NCI-H1092 (cell line): ENCODE measurements around the gene RBM46.
"Not testable (repeated sequence)": the region's sequence is repeated elsewhere in the genome, so short reads cannot be mapped to it uniquely, and the experiment has no call there.

Experiments
- DNase-seq: peaks from one replicate; lab custom pipeline; 2025; lab: John Stamatoyannopoulos, UW

RBM46 gene

DNA sequence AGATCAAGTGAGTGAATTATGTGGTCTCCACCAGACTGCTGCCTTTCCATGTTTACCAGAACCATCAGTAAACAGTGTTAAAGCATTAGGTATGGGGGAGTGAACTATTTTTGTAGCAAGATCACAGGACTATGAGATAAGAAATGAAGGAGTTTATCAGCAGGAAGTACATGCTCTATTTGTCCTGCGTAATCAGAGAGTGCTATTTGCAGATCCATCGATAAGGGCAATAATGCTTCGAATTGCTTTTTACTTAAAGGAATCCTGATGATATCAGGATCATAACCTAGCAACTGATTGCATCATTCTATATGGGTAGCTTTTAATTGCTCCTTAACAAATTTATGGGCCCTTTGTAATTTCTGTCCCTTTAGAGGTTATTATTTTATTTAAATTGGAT is 57.1 kb downstream of the RBM46 start:
- DNase-seq: no peak

DNA sequence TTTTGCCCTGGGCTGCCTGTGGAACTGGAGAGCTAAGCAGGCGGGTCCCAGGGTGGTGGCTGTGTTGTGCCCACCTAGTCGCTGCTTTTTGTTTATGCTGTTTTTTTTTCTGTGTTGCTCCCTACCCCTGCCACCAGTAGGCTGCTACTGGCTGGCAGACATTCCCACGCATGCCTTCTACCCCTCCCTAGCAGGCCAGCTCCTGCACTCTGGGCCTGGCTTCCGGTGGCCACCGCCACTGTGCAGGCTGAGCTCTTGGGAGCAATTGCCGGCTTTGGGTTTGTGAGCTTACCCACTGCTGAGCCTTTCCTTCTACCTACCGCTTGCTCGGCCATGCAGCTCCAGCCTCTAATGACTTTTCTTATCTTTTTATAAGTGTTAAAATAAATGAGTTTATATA is 57.6 kb downstream of the RBM46 start:
- DNase-seq: no peak

DNA sequence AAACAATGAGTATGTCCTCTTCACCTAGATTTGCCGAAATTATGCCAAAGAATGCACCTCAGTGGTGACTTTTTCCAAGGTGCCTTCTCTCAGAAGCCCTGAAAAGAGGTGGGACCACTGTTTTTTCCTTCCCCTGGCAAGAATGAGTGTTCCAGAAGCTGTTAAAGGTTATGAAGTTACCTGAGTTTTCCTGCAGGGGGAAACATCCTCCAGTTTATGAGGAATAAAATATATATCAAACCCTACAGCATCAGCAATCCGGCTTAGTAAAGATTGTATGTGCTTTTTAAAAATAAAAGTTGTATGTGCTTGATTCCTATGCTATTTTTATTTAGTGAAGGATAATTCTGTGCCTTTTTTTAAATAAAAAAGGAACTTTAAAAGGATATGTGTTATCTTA is 73.3 kb downstream of the RBM46 start:
- no peak for DNase-seq

DNA sequence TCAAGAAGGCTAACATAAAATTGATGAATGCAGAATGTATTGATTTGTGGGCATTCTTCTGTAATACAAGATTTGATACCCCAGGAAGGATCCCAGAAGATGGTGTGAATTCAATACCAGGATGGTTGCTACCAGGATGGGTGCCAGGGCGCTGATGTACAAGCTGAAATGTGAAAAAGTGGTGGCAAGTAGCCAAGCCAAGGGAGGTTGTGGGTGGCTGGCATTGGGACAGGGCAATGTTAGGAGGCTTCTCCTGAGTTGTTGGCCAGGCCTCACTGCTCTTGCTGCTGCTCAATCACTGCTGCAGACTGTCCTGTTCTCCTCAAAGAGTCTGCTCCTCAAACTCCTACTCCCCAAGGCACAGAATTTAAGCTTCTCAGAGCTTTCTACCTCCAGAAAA is 77.1 kb downstream of the RBM46 start:
- no peak for DNase-seq

DNA sequence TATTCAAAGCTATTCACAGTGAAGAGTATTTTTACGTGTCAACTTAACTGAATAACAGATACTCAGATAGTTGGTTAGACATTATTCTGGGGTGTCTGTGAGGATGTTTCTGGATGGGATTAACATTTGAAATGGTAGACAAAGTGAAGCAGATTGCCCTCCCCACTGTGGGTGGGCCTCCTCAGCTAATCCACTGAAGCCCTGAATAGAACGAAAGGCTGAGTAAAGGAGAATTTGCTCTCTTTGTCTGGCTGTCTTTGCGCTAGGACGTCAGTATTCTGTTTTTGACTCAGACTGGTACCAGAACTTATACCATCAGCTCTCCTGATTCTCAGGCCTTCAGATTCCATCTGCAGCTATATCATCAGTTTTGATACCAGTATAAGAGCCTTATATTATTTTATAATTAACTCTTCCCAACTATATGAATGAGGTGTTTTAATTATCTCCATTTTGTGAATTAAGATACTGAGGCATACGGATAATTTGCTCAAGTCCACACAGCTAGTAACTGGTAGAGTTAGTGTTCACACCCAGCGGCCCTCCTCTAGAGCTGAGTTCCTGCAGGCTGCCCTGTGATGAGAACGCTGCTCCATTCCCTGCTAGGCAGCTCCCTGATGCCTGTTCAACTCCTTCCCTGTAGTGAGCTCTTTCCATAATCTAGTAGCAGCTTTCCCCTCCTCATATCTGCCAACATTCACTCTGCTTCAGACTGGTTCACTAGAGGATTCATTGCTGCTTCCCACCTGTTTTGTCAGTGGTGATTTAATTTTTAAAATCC is 87.5 kb downstream of the RBM46 start:
- DNase-seq: no peak

DNA sequence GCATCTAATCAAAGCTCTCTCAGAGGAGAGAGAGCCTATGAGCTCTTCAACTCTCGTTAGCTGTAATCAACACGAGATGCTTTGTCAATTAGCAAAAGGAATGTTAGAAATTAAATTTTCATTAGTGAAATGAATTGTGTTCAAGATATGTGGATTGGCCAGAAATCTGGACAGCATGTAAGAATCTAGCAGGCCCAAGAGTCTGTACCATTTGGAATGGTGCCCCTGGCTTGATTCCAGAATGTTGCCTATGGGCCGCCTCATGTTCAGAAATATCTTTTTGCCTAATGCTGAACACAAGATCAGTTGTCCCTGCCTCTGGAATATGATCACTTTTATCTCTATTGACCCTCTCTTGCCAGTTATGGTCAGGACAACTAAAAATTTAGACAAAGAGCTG is 88.2 kb downstream of the RBM46 start:
- no peak for DNase-seq

DNA sequence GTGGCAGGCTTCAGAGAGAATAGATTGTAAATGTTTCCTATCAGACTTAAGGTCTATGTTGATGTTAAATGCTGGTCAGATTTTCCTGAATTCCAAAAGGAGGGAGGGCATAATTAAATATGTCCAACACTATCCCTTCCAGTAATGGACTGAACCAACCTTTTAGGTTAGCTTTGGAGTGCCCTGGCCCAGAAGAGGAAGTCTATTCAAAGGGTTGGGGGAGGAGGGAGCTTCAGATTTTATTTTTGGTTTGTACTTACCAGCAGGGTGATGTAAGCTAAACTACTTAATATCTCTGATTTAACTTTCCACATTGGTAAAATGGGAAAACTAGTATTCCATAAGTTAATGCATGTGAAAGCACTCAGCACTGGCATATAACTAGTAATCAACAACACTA is 91.1 kb downstream of the RBM46 start:
- DNase-seq: no peak

DNA sequence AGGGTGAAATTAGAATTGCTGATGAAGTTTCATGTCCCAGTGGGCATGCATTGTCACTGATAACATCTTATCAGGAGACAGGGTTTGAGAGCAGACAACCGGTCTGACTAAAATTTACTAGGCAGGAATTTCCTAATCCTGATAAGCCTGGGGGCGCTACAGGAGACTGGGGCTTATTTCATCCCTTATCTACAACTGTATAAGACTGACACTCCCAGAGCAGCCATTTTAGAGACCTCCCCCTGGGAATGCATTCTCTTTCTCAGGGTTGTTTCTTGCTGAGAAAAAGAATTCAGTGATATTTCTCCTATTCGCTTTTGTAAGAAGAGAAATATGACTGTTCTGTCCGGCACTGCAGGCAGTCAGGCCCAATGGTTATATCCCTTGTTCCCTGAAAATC is 93.0 kb downstream of the RBM46 start:
- DNase-seq: not testable (repeated sequence)

DNA sequence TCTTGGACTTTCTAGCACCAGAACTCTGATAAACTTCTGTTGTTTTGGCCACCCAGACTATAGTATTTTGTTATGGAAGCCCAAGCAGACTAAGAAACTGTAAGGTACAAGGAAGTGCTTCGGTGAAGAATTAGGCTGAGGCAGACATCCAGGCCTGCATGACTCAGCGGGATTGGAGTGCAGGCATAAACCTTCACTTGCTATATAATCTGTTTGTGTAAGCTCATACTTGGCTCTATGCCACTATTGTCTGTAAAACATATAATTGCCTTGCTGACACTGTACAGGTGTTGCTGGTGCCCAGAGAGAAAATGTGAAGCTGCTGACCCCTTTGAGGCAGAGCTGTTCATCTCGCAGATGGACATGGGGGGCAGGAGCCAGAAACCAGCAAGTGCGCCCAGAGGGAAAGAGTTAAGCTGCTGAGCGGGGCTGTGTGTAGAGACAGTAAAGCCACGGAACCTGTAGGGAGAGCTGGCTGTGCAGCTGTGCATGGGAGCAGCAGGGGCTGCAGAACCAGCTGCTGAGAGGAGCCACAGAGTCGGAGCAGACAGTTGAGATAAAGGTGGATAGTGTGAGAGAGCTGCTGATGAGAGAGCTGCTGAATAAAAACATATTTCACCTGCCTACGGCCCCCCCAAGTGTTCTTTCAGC is 96.2 kb downstream of the RBM46 start:
- DNase-seq: no peak
